IPS-NIHi11 (cell line): ENCODE results near the gene LPO.

Experiments used
- DNase-seq: peaks from one replicate; pipeline ENCODE4 v3.0.0; 2012; ENCODE audit warnings: mixed read lengths, low spot score

The LPO gene

GRCh38 chr17:58303971-58304749, 65.8 kb downstream of the LPO start:
- DNase-seq: peak; percentile 94

DNA sequence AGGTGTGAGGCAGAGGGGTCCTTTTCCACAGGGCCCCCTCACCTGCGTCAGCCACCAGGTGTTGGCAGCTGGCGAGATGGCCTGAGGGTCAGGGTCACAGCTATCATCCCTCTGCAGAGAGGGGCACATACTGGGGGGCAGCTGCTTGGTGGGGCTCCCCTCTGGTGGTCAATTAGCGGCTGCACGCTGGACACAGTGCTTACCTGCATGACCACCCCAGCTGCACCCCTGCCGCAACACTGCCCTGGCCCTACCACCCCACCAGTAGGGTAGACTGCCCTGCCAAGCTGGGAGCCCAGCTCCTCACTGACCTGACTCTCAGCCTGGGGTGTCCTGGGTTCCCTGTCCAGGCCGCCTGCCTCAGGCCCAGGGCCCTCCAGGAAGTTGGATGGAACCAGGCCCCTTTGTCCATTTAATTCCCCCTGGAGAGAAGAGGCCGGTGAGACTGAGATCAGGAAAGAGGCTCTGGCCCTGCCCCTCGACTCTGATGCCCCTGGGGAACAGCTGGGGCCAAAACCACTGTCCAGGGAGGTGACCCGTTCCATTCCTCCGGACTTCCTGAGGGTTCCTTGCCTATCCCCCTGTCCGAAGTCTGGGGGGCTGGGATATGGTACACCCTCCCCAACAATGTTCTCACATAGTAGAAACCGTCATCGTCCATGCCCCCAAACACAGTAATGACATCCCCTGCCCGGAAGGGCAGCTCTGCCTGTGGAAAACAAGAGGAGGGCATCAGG, 66.5 kb downstream of the LPO start:
- peak; percentile 3 for DNase-seq

GRCh38 chr17:58305626-58306025, 67.2 kb downstream of the LPO start:
- DNase-seq: peak; percentile 6

DNA sequence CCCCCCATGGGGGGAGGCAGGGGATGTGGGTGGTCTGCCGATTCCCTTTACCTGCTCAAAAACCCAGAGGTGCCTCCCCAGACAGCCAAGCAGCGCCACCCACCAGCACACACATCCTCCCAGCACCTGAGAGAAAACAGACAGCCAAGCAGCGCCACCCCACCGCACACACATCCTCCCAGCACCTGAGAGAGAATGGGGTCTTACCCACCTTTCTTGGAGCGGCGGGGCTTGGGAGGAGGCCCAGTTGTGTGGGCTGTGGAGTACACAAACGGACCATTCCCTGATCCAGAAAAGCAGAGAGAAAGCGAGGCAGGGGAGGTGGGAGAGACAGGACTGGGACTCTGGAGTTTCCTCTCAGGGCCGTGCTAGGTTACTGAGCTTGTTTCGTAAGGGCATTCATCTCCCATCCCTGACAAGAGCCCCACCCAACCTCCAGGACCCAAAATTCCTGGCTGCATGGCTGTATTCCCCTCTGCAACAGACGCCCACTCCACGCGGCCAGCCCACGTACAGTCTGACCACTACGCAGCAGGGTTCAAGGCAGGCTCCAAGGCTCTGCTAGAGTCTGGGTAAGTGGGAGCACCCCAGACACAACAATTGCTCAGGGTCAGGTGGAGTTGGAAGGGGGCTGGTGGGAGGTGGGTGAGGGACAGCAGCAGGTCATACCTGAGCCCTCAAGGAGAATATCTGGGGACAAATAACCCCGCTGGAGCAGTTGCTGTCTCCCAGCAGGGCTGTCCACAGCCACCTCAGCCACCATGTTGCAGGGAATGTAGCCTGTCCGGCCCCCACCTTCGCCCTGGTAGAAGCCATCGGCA, 68.0 kb downstream of the LPO start:
- DNase-seq: peak; percentile 3

GRCh38 chr17:58307468-58308172, 69.2 kb downstream of the LPO start:
- DNase-seq: peak; percentile 4

DNA sequence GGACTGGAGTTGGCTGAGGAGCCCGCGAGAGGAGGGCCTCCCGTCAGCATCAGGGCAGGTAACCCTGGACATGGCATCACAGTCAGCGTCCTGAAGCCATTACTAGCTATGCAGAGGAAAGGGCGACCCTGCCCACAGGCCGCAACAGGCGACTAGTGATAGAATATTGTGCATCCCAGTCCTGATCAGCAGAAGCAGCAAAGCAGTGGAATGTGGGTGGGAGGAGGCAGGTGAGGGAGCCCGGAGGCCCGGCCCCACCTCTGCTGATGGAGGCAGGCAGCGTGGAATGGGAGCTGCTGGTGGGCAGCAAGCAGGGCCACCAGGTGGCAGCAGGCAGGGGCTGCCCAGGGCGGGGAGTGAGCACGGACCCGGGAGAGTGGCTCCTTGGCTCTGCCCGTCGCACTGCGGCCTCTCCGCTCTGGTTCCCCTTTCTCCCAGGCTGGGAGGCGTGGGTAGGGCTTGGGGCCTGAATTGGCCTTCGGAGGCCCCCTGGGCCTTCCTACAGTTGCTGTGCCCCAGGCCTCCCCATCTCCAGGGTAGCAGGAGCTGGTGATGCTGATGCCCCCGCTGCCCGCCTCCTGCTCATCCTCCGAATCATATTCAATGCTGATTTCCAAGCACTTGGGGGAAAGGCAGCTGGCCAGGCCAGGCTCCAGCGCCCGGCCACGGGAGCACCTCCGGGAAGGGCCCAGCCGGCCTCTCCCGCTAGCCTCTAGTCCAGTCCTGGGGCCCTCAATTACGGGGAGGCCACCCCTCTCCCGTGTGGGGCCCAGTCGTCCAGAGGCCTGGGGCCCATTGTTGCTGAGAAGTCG, 70.0 kb downstream of the LPO start:
- DNase-seq: peak; percentile 89

DNA sequence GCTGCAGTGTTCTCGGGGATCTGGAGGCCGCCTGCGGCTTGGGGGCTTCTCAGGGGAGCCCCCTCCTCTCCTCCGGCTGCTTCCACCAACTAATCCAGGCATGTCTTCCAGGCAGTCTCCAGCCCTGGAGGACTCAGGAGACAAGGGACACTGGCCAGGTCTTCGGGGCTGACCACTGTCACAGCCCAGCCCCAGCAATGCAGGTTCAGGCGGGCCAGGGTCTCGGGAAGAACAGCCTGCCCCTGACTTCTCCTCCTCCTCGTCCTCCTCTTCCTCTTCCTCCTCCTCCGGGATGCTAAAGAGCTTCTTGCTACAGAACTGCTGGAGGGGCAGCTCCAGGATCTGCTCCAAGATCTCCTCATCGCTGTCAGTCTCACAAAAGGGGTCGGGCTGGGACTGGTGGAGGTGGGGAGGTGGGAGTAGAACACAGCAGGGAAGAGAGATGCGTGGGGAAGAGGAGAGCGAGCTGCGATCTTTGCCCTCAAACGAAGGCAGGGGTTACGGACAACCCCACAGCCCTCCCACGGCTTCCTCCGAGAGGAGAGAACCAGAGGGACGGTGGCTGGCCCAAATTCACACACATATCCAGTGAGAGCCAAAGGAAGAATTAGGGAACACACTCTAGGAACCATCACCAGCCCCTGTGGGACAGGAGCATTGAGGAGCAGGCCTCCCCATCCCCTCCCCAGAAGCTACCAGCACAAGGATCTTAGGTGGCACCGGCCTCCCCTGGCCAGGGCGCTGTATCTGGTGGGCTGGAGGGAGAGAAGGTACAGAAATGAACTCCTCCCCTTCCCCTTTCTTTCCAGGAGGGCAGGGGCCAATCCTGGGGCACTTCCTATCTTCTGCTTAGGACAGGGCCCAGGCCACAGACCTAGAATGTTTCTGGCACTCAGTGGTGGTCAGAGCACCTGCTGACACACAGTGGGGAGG, 70.9 kb downstream of the LPO start:
- peak; percentile 3 for DNase-seq

DNA sequence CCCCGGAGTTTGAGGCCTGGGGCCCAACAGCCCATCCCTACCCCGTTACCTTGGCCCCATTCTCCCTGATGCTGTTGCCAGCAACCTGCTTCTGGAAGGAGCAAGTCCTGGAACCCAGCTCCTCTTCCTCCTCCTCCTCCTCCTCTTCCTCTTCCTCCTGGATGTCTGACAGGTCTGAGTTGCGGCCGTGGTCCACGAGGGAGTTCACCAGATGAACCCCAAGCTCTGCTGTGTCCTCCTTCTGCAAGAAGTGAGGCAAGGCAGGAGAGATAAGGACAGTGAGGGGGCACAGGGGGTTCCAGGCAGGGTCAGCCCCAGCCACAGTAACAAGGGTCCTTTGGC, 71.5 kb downstream of the LPO start:
- no peak for DNase-seq

- DNase-seq: no peak
Measured at GRCh38 chr17:58310511-58311428, 72.4 kb downstream of the LPO start.

DNA sequence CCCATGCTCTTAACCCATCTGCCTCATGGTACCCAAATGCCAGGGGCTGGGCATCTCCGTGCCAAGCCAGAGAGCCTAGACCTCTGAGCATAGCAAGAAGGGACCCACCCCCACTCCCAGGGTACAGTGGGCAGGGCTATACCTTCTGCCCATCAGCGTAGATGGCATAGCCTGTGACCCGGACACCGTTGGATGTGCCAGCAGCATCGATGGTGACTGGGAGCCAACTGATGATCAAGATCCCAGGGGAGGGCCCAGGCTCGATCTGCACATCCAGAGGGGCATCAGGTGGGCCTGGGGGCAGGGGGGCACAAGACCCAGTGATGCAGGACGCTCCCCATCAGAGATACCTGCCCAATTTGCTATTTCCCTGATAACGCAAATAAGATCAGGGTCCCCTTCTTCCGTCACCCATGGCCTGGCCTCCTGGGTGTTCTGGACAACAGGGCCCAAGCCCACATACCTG, 73.1 kb downstream of the LPO start:
- no peak for DNase-seq

DNA sequence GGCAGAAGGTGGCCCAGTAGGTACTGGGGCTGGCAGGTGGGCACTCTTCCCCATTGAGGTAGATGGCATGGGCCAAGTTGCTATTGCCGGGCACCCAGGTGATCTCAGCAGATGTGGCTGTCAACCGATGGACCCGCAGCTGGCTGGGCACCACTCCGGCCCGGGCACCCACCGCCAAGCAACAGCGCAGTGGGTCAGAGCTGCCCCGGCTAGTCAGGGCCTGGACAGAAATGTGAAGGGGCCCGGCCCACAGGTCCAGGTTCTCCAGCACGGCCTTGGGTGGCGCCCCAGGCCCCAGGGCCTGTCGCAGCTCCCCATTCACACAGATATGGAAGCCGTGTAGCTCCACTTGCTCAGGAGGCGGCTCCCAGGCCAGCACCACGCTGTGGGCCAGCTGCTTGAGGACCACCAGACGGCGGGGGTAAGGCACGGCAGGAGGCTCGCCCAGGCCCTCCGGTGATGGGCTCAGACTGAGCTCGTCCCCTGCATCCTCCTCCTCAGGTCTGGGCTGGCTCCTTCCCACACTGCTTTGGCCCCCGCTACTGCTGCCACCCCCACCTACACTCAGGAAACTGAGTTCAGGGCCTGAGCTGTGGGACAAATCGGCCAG, 73.7 kb downstream of the LPO start:
- DNase-seq: no peak

- DNase-seq: no peak
Measured at GRCh38 chr17:58312829-58313228, 74.4 kb downstream of the LPO start.

DNA sequence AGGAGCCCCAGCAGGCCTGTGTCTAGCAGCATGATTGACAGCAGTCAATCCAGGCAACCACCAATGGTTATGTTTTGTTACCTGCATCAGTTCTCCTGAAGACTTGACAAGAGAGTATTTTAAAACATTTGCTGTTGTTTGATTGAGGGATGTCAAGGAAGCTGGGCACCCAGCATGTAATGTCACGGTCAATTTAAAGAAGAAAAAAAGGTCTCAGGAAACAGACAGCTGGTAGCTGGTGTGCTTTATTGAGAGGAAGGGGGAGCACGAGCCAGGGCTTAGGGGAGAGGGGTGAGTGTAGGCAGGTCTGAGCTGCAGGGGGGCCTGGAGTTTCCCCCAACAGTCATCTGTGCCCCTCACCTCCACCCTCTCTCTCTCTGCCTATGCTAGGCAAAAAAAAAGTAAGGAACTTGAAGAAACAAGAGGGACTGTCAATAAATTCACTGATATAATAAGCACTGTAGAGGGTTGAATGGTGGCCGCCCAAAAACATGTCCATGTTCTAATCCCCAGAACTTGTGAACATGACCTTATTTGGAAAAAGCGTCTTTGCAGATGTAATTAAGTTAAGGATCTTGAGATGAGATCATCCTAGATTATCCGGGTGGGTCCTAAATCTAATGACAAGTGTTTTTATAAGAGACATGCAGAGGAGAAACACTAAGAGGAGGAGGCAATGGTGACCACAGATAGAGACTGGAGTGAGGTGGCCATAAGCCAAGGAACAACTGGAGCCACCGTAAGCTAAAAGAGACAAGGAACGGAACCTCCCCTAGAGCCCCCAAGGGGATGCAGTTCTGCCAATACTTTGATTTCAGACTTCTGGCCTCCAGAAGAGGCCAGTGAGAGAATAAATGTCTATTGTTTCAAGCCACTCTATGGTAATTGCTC, 75.7 kb downstream of the LPO start:
- no peak for DNase-seq

GRCh38 chr17:58314706-58315015, 76.3 kb downstream of the LPO start:
- DNase-seq: no peak

- DNase-seq: no peak
Measured at GRCh38 chr17:58315281-58315711, 76.9 kb downstream of the LPO start.

GRCh38 chr17:58315750-58316149, 77.4 kb downstream of the LPO start:
- DNase-seq: no peak

DNA sequence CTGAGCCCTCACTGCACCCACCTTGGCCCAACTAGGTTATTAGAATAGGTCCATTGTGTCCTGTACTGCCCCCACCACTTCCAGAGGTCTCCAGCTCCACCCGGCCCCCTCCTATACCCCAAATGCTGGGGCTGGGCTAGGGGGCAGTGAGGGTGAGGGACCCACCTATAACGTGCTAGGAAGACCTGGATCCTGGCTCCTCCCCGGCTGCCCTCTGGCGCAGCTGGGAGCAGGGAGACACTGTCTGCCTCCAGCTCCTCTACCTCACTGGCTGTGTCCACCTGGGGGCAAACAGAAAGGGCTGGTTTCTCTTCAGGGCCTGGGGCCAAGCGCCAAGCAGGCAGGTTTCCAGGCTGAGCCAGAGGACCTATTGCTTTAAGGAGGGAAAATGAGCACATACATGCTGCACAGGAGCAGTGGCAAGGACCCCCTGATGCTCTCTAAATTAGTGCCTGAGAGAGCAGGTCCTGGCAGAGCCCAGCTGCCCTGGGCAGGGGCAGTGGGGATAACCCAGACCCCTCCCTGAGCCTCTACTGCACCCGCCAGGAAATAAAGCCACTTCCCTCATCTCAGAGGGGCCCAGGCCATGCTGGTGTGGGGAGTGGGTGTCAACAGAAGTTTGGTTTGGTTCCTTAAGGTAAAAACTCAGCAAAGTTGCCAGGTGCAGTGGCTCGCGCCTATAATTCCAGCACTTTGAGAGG, 78.0 kb downstream of the LPO start:
- DNase-seq: no peak
